WTC11 (cell line): ENCODE results near the gene ST6GALNAC3.

Experiments
- ELF4 ChIP-seq: sonication (generic); formaldehyde crosslinking; IDR thresholded peaks from 2 replicates; pipeline ENCODE4 v1.8.1; 2022; ENCODE audit warnings: low read depth, mild to moderate bottlenecking, moderate library complexity, missing genetic modification reagents
- TF ChIP-seq, protein P1 (sequence below): sonication (generic); formaldehyde crosslinking; IDR thresholded peaks from 2 replicates; pipeline ENCODE4 v1.8.0; 2023; ENCODE audit warnings: mild to moderate bottlenecking, missing genetic modification reagents
- TF ChIP-seq, protein P2 (sequence below): fragments of 200-600 bp; IDR thresholded peaks from 2 replicates; pipeline ENCODE4 v1.8.0; 2022; ENCODE audit warnings: antibody characterized with exemption

GRCh38 chr1:76232666-76233065 is 158.1 kb downstream of the ST6GALNAC3 start:
- TF ChIP-seq, protein P1, sequence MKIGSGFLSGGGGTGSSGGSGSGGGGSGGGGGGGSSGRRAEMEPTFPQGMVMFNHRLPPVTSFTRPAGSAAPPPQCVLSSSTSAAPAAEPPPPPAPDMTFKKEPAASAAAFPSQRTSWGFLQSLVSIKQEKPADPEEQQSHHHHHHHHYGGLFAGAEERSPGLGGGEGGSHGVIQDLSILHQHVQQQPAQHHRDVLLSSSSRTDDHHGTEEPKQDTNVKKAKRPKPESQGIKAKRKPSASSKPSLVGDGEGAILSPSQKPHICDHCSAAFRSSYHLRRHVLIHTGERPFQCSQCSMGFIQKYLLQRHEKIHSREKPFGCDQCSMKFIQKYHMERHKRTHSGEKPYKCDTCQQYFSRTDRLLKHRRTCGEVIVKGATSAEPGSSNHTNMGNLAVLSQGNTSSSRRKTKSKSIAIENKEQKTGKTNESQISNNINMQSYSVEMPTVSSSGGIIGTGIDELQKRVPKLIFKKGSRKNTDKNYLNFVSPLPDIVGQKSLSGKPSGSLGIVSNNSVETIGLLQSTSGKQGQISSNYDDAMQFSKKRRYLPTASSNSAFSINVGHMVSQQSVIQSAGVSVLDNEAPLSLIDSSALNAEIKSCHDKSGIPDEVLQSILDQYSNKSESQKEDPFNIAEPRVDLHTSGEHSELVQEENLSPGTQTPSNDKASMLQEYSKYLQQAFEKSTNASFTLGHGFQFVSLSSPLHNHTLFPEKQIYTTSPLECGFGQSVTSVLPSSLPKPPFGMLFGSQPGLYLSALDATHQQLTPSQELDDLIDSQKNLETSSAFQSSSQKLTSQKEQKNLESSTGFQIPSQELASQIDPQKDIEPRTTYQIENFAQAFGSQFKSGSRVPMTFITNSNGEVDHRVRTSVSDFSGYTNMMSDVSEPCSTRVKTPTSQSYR, result no peak
- TF ChIP-seq ELF4 (CRISPR knock-in tag), result no peak
- TF ChIP-seq, protein P2, sequence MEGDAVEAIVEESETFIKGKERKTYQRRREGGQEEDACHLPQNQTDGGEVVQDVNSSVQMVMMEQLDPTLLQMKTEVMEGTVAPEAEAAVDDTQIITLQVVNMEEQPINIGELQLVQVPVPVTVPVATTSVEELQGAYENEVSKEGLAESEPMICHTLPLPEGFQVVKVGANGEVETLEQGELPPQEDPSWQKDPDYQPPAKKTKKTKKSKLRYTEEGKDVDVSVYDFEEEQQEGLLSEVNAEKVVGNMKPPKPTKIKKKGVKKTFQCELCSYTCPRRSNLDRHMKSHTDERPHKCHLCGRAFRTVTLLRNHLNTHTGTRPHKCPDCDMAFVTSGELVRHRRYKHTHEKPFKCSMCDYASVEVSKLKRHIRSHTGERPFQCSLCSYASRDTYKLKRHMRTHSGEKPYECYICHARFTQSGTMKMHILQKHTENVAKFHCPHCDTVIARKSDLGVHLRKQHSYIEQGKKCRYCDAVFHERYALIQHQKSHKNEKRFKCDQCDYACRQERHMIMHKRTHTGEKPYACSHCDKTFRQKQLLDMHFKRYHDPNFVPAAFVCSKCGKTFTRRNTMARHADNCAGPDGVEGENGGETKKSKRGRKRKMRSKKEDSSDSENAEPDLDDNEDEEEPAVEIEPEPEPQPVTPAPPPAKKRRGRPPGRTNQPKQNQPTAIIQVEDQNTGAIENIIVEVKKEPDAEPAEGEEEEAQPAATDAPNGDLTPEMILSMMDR, result no peak
